OCI-LY7 (cell line): ENCODE results near the gene ASCC1.

Experiments used
- CTCF ChIP-seq: fragments of 200-600 bp; sonication (generic); conservative IDR thresholded peaks from 2 replicates; pipeline ENCODE4 v1.5.1; 2014; ENCODE audit warnings: mild to moderate bottlenecking, antibody characterized with exemption, low read length, moderate library complexity, mixed read lengths
- EZH2phosphoT487 ChIP-seq: fragments of 200-600 bp; sonication (generic); IDR thresholded peaks from 2 replicates; pipeline ENCODE4 v1.6.1; 2018; ENCODE audit warnings: low read depth, borderline replicate concordance, mild to moderate bottlenecking, mixed run types, antibody characterized with exemption, low read length, moderate library complexity, mixed read lengths

GRCh38 chr10:72098836-72099599 is 117.1 kb downstream of the ASCC1 start:
- no peak for TF ChIP-seq CTCF
- no peak for TF ChIP-seq EZH2phosphoT487
